Stimulated activated CD4-positive, alpha-beta T cell treated with anti-CD3 and anti-CD28 coated beads, Interleukin-1b, Interleukin-23, amount 100 ng/mL, for 4 hours (primary cell): ENCODE measurements around the gene PLOD1.
"Not testable (repeated sequence)": the region's sequence is repeated elsewhere in the genome, so short reads cannot be mapped to it uniquely, and the experiment has no call there.

Experiments used
- DNase-seq, 2 donors: peaks; one replicate each; pipeline ENCODE4 v3.0.0-alpha.2; 2020; ENCODE audit warnings: low read depth in 2 of 2

PLOD1 gene

DNA sequence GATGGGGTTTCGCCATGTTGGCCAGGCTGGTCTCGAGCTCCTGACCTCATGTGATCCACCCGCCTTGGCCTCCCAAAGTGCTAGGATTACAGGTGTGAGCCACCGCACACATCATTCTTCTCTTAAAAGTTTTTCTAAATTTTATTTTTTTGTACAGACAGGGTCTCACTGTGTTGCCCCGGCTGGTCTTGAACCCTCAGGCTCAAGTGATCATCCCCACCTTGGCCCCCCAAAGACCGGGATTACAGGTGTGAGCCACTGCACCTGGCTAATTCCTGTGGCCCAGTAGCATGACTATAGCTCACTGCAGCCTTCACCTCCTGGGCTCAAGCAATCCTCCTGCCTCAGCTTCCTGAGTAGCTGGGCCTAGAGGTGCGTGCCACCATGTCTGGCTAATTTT lies 5.3 kb downstream of the PLOD1 start:
- DNase-seq, result not testable (repeated sequence)

GRCh38 chr1:11940260-11940921 lies 5.9 kb downstream of the PLOD1 start:
- DNase-seq, result no peak

DNA sequence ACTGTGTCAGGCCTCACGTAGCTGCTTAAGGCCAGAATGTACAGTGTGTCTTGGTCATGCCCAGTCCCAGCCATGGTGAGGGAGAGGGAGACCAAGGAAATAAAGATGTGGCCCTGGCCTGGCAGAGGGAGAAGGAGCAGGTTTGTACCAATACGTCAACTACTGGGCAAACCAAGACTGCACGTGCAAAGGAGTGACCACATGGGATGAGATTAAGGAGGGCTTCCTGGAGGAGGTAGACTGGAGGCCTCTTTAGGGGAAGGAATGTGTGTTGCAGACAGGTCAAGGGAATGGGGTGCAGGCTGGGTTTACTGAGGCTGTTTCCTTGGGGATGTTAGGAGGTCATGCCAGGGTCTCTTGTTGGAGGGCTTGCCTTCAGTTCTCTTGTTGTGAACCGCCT lies 7.8 kb downstream of the PLOD1 start:
- DNase-seq, result no peak

- no peak for DNase-seq
Observed at GRCh38 chr1:11943619-11944018, 9.1 kb downstream of the PLOD1 start.

- DNase-seq, result no peak
Observed at GRCh38 chr1:11944358-11944931, 9.9 kb downstream of the PLOD1 start.

GRCh38 chr1:11946647-11947046 lies 12.1 kb downstream of the PLOD1 start:
- no peak for DNase-seq

GRCh38 chr1:11948822-11949458 lies 14.4 kb downstream of the PLOD1 start:
- no peak for DNase-seq

DNA sequence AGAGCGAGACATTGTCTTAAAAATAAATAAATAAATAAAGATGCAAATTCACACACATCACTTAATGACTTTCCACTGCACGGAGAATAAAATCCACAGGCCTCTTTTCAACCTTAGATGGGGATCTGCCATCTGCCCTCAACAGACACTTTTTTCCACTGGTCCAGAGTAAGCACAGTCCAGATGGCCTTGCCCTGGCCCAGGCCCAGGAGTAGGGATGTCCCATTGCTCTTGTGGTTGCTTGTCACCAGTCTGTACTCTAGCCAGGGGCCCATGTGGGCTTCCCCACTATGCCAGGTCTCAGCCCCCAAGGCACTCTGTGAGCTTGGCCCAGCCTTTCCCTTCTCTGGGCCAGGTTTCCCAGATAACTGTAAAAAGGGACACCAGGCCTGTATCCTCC lies 17.4 kb downstream of the PLOD1 start:
- no peak for DNase-seq

DNA sequence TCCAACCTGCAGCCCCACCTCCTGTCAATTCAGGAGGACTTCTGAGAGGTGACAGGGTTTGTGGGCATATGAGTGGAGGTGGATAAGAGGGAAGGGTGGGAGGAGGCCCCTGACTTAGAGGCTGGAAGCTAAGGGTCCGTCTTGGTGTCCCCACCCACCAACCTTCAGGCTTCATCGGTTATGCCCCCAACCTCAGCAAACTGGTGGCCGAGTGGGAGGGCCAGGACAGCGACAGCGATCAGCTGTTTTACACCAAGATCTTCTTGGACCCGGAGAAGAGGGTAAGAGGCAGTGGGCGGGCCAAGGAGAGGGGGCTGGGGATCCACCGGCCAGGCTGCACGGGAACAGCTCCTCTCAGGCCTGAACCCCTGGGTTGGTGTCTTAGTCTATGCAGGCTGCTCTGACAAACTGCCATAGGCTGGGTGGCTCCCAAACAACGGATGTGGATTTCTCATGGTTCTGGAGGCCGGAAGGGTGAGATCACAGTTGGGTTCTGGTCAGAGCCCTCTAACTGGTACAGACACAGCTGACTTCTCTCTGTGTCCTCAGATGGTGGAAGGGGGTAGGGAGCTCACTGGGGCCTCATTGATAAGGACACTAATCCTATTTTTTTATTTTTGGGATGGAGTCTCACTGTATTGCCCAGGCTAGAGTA lies 18.1 kb downstream of the PLOD1 start:
- no peak for DNase-seq

GRCh38 chr1:11955221-11955620 lies 20.7 kb downstream of the PLOD1 start:
- no peak for DNase-seq

- DNase-seq, result no peak
Observed at GRCh38 chr1:11957398-11957797, 22.9 kb downstream of the PLOD1 start.

DNA sequence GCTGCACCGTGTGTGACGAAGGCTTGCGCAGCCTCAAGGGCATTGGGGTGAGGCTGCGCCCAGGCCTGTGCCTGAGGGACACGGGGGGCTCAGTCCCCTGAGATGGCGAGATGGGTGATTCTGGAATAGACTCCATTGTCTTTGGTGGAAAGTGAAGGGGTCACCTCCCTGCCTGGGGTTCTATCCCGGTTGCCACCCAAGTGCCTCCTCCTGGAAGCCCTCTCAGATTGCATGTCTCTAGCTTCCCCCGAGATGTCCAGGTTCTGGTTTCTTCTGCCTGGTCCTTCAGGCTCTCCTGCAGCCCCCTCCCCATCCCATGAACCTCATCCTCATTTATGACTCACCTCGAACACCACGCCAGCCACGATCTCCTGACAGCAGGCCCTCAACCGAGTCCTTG lies 23.4 kb downstream of the PLOD1 start:
- no peak for DNase-seq

- no peak for DNase-seq
Observed at GRCh38 chr1:11960276-11960675, 25.8 kb downstream of the PLOD1 start.

DNA sequence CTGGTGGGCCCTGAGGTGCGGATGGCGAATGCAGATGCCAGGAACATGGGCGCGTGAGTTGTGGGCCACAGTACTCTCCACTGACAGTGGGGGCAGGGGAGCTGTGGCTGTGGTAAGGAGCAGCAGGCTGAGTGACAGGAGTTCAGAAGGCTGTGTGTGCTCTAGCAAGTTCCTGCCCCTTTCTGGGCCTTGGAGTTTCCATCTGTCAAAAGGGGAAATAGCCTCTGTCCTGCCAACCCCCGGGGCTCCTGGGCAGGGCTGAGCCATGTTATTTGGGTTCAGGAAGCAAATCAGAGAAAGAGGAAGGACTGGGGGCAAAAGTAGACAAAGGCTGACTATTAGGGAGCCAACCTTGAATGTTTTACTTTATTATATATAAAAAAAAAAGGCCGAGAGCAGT lies 26.2 kb downstream of the PLOD1 start:
- DNase-seq, result no peak

DNA sequence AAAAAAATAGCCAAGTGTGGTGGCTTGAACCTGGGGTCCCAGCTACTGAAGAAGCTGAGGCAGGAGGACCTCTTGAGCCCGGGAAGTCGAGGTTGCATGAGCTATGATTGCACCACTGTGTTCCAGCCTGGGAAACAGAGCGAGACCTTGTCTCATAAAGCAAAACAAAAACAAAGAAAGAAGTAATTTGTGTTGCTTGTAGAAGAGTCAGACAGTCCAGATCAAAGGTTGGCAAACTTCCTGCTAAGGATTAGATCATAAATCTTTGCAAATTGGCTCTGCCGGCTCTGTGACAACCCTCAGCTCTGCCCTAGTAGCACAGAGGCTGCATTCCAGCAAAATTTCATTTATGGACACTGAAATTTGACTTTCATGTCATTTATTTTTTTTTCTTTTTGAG lies 26.7 kb downstream of the PLOD1 start:
- no peak for DNase-seq

DNA sequence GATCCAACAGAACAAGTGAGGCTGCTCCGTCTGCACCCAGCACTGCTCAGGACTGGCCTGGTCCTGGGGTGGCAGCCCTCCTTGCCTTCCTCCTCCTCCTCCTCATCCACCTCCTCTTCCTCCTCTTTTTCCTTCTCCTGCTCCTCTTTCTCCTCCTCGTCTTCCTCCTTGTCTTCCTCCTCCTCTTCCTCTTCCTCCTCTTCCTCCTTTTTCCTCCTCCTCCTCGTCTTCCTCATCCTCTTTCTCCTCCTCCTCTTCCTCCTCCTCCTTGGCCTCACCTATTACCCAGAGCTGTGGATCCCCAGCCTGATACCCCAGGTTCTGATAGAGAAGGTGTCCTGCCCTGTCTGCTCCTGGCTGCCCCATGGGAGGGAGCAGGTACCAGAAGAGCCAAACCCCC lies 29.1 kb downstream of the PLOD1 start:
- no peak for DNase-seq

DNA sequence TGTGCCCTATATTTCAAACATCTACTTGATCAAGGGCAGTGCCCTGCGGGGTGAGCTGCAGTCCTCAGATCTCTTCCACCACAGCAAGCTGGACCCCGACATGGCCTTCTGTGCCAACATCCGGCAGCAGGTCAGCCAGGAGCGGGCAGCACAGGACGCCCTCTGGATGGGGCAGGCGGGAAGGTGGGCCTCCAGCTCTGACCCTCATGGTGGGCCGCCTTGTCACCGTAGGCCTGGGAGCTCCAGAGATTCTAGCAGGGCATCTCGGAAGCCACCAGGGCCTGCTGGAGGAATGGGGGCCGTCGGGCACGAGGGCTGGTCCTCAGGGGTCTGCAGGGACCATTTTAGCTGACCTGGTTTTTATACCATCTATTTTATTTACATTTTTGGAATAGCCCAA lies 30.1 kb downstream of the PLOD1 start:
- DNase-seq, result no peak

GRCh38 chr1:11967028-11967547 lies 32.6 kb downstream of the PLOD1 start:
- DNase-seq, result no peak

DNA sequence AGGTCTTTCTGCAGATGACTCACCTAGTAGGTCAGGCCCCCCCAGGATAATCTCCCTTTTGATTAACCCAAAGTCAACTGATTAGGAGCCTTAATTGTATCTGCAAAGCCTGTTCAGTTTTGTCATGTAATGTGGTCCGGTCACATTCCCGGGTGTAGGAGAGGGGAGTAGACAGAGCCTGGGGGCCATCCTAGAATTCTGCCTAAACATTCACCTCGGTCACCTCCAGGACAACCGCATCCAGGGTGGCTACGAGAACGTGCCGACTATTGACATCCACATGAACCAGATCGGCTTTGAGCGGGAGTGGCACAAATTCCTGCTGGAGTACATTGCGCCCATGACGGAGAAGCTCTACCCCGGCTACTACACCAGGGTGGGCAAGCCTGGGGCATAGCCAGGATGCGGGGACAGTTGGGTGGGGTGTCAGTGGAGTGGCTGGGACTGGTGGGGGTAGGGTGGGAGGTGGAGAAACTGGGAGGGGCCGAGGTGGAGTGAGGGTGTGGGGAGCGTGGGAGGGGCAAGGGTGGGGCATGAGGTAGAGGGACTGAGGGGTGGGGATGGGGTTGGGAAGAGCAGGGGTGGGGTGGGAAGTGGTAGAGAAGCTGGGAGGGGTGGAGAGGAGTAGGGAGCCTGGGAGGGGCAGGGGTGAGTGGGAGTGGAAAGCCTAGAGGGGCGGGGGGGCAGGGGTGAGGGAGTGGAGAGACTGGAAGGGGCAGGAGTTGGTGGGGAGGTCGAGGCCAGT lies 36.1 kb downstream of the PLOD1 start:
- no peak for DNase-seq

GRCh38 chr1:11977625-11978024 lies 43.1 kb downstream of the PLOD1 start:
- no peak for DNase-seq

DNA sequence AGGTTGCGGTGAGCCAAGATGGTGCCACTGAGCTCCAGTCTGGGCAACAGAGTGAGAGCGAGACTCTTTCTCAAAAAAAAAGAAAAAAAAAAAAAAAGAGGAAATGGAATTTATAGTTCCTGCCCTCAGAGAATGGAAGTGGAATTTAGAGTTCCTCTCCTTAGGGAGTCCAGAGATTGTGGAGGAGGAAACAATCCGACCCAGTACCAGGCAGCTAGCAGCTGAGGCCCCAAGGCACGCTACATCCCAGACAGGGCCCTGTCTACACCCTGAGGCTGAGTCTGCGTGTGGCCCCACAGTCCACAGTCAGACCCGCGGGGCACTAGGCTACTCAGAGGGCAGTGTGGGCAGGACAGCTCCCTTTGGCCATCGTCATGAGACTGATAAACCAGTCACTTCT lies 43.8 kb downstream of the PLOD1 start:
- no peak for DNase-seq
